Medulla oblongata (tissue), 1 donor: Measurements from ENCODE around the gene FAM217B.
A peak's percentile ranks its signal among the peaks of the same experiment; 100 is the strongest.
"Not testable (repeated sequence)": the region's sequence is repeated elsewhere in the genome, so short reads cannot be mapped to it uniquely, and the experiment has no call there.

Experiments used
- DNase-seq: peaks from one replicate; pipeline ENCODE4 v3.0.0-alpha.2; 2015; ENCODE audit errors: extremely low spot score

FAM217B gene

GRCh38 chr20:59938696-59939051 lies 1.5 kb upstream of the FAM217B start:
- DNase-seq, result peak; percentile 30

GRCh38 chr20:59939052-59939878 lies 924 bp upstream of the FAM217B start:
- DNase-seq, result no peak

- DNase-seq, result no peak
Measured at GRCh38 chr20:59939879-59940128, 385 bp upstream of the FAM217B start.

- DNase-seq, result no peak
Measured at GRCh38 chr20:59940956-59941294, 736 bp downstream of the FAM217B start.

GRCh38 chr20:59942245-59942644 lies 2.1 kb downstream of the FAM217B start:
- DNase-seq, result no peak

GRCh38 chr20:59944726-59945125 lies 4.5 kb downstream of the FAM217B start:
- no peak for DNase-seq

GRCh38 chr20:59945175-59945574 lies 5.0 kb downstream of the FAM217B start:
- no peak for DNase-seq

GRCh38 chr20:59945731-59946130 lies 5.5 kb downstream of the FAM217B start:
- no peak for DNase-seq

GRCh38 chr20:59947376-59947775 lies 7.2 kb downstream of the FAM217B start:
- DNase-seq, result no peak

GRCh38 chr20:59948212-59948611 lies 8.0 kb downstream of the FAM217B start:
- DNase-seq, result no peak

GRCh38 chr20:59948828-59949720 lies 8.9 kb downstream of the FAM217B start:
- DNase-seq, result peak; percentile 81

GRCh38 chr20:59949911-59950310 lies 9.7 kb downstream of the FAM217B start:
- no peak for DNase-seq

GRCh38 chr20:59954718-59955117 lies 14.5 kb downstream of the FAM217B start:
- no peak for DNase-seq

- peak; percentile 76 for DNase-seq
Measured at GRCh38 chr20:59955131-59955796, 15.1 kb downstream of the FAM217B start.

GRCh38 chr20:59957568-59957967 lies 17.4 kb downstream of the FAM217B start:
- DNase-seq, result not testable (repeated sequence)

- no peak for DNase-seq
Measured at GRCh38 chr20:59958123-59958522, 17.9 kb downstream of the FAM217B start, which contains the start of gene CDH26. CDH26 (plus strand) TSS chr20:59958423; CDS start chr20:59958727, 304 bp downstream.

GRCh38 chr20:59958626-59959025 lies 18.4 kb downstream of the FAM217B start:
- DNase-seq, result no peak

- no peak for DNase-seq
Measured at GRCh38 chr20:59961423-59961822, 21.2 kb downstream of the FAM217B start.

- no peak for DNase-seq
Measured at GRCh38 chr20:59962155-59962554, 22.0 kb downstream of the FAM217B start.

- peak; percentile 76 for DNase-seq
Measured at GRCh38 chr20:59966428-59966827, 26.2 kb downstream of the FAM217B start.

GRCh38 chr20:59971428-59971827 lies 31.2 kb downstream of the FAM217B start:
- no peak for DNase-seq

- DNase-seq, result no peak
Measured at GRCh38 chr20:59972037-59972801, 32.0 kb downstream of the FAM217B start.
